Activated CD4-positive, alpha-beta T cell treated with anti-CD3 and anti-CD28 coated beads for 4 hours (primary cell): ENCODE data around the gene PVALB.

Experiments used
- DNase-seq, 2 donors: peaks; one replicate each; pipeline ENCODE4 v3.0.0-alpha.2; 2020

Gene PVALB

GRCh38 chr22:36846271-36846670, 29.4 kb upstream of the PVALB start:
- no peak for DNase-seq

GRCh38 chr22:36840106-36840505, 23.3 kb upstream of the PVALB start:
- DNase-seq: no peak

- DNase-seq: no peak
These were observed 22.7 kb upstream of the PVALB start for GRCh38 chr22:36839356-36840073.

GRCh38 chr22:36838119-36839030, 21.5 kb upstream of the PVALB start:
- DNase-seq: no peak

GRCh38 chr22:36835903-36836302, 19.1 kb upstream of the PVALB start:
- no peak for DNase-seq

- DNase-seq: no peak
These were observed 16.2 kb upstream of the PVALB start for GRCh38 chr22:36833073-36833472.

- no peak for DNase-seq
These were observed 14.9 kb upstream of the PVALB start for GRCh38 chr22:36831717-36832116.

GRCh38 chr22:36831206-36831605, 14.4 kb upstream of the PVALB start:
- no peak for DNase-seq

GRCh38 chr22:36830601-36831000, 13.8 kb upstream of the PVALB start:
- DNase-seq: no peak

GRCh38 chr22:36829370-36830002, 12.7 kb upstream of the PVALB start:
- no peak for DNase-seq

- DNase-seq: no peak
These were observed 12.0 kb upstream of the PVALB start for GRCh38 chr22:36828815-36829214.

GRCh38 chr22:36826262-36826661, 9.4 kb upstream of the PVALB start:
- no peak for DNase-seq

- DNase-seq: no peak
These were observed 7.8 kb upstream of the PVALB start for GRCh38 chr22:36824655-36825054.

- no peak for DNase-seq
These were observed 6.5 kb upstream of the PVALB start for GRCh38 chr22:36823186-36823839.

- no peak for DNase-seq
These were observed 5.7 kb upstream of the PVALB start for GRCh38 chr22:36822581-36822980.

- DNase-seq: no peak
These were observed 2.3 kb upstream of the PVALB start for GRCh38 chr22:36819112-36819511.

- DNase-seq: no peak
These were observed 1.3 kb upstream of the PVALB start for GRCh38 chr22:36818010-36818642.

- DNase-seq: no peak
These were observed 652 bp upstream of the PVALB start for GRCh38 chr22:36817525-36817848.

GRCh38 chr22:36816339-36816635, 548 bp downstream of the PVALB start:
- DNase-seq: no peak

- DNase-seq: no peak
These were observed 1.1 kb downstream of the PVALB start for GRCh38 chr22:36815558-36816338.

GRCh38 chr22:36814801-36815200, 2.0 kb downstream of the PVALB start:
- DNase-seq: no peak

GRCh38 chr22:36811094-36811800, 5.6 kb downstream of the PVALB start:
- DNase-seq: no peak
